NK-92 (cell line): Measurements from ENCODE around the gene NSUN4.
"Not testable (repeated sequence)": the region's sequence is repeated elsewhere in the genome, so short reads cannot be mapped to it uniquely, and the experiment has no call there.

Experiments
- DNase-seq: peaks from one replicate; lab custom pipeline; 2025; ENCODE audit not compliant: unreplicated experiment; lab: John Stamatoyannopoulos, UW

The NSUN4 gene

DNA sequence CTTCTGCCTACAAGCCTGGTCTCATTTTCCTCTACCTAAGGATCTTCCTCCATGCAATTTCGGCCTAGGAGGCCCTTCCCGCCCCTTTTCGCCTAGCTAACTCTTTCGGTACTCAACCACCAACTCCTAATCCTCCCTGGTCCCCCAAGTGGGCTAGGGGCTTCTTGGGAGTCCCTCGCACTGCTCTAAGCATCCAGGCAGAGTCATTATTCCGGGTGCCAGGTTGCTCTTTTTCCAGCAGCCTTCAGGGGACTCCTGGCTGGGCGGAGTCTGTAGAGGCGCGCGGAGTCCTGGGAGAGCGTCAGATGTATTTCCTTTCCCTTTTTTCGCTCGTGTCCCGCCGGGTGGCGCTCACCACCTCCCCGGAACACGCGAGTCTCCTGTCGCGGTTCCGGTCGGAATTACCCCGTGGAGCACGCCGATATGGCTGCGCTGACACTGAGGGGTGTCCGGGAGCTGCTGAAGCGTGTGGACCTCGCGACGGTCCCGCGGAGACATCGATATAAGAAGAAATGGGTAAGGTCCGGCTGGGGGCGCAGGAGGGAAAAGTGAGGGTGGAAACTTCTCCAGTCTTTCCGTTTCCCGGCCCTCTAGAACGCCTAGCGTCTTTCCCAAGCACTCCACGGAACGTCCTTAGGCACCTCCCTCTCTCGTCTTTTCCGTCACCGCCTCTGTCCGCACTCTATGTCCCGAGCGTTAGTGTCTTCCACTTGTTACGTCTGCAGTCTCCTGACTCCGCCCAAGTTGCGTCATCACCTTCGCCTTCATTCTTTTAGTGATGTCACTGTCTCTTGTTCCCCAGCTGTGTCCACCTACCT is at the start of gene NSUN4:
NSUN4 (plus strand) TSS at position 404 of the 818 bp plus-strand sequence; CDS start at position 424, 20 bp downstream.
- DNase-seq, result no peak

DNA sequence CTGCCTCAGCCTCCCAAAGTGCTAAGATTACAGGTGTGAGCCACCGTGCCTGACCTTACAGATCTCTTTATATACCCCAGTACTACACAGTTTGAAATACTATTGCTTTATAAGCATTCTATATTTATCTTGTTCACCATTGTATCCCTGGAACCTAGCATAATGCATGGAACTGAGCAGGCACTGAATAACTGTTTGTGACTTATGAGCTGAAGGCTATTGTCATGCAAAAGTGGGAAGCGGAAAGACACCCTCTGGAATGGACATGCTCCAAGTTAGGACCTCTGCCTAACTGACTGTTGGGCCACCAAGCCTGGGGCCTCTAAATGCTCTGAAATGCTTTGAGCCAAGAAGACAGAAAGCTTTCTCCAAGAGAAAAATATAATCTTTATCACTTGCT is 45.3 kb upstream of the NSUN4 start:
- no peak for DNase-seq

DNA sequence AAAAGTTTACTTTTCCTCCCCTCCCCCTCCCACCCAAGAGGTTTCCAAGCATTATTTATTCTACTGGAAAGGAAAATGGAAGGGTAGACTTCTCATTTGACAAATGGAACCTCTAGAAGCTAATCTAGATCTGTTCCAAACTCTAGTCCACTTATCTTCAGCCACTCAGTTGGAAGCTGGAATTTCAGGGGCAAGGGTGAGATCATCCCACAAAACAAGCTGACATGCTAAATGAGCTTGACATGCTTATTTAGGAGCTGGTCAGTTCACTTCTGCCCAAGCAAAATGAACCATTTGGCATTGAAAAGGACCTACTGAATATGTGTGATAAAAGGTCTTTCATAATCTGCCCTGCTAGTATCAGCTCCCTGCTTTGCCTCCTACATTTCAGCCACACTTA is 42.2 kb upstream of the NSUN4 start:
- DNase-seq, result no peak

DNA sequence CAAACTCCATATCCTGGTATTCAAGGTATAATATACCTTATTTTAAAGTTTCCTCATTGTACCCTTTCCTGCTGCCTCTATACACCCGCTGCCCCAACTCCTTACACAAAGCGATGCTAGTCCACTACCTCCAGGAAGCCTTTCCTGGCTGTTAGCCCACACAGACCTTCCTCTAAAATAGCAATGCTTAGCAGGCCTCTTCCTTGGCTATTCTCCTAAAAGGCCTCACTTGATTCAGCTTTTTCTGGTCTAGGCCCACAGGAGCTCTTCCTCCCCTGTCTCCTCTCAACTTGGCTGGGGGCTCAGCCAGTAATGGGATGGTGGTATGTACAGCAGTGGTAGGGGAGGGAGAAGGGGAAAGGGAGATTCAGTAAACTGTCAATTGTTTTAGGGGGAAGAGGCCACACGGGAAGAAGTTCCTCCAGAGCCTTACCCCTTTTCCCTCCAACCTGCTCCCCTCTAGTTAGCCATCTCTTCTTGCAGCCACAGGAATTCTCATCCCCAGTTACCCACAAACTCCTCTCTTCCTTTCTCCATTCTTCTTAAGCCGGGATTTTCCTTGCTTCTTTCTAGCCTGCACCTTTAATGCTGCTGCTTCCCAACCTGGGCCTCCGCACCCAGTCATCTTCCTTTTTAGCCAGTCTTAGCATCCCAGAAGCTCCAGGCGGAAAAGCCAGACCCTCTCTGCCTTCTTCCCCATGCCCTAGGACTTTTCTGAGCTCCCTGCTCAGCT is 39.8 kb upstream of the NSUN4 start:
- no peak for DNase-seq

DNA sequence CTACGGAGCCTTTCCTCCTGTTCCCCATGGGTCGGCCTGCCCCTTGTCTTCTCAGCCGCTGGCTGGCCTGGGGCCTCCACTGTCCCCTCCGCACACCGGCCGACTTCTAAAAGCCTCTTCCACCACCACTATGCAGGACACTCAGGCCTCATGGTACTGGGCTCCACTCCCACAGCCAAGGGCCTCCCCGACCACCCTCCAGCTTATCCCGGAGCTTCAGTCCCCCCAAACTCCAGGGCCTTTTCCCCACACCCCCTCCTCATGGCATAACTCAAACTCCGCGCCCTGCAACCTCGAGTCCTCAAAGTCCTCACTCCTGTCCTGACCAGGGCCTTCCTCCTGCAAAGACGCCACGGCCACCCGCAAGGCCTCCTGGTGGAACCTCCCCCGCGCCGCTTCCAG is 39.2 kb upstream of the NSUN4 start:
- no peak for DNase-seq

DNA sequence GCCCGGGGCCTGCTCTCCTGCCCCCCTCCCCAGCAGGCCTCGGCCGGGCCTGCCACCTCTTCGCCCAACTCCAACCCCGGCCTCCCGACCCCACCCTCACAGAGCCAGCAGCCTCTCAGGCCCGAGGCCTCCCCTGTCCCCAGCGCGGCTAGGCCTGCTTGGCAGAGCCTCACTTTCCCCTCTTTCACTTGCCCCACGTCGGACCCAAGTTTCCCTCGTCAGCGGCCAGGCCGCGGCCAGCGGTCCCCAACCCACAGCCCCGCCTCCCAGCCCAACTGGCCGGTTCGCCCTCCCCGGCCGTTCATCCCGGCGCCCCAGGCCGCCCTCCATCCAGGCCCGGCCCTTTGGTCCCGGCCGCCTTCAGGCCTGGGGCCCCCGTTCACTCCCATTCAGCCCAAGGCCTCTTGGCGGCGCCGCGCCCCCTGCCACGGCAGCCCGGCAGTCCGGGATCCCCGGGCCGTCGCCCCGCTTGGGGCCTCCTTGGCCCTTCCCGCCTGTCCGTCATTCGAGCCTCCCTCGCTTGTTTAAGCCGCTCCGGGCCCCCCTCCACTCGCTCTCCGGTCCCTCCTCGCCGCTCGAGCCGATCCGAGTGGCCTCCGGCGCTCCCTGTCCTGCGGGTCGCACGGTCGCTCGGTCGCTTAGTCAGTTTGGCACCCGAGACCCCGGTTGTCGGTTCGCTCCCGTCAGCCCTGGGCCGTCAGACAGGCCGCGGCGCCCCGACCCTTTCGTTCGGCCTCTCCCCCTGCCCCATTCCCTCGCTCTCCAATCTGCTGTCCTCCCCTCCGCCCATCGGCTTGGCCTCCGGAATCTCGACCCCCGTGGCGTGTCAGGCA is 38.6 kb upstream of the NSUN4 start:
- no peak for DNase-seq

DNA sequence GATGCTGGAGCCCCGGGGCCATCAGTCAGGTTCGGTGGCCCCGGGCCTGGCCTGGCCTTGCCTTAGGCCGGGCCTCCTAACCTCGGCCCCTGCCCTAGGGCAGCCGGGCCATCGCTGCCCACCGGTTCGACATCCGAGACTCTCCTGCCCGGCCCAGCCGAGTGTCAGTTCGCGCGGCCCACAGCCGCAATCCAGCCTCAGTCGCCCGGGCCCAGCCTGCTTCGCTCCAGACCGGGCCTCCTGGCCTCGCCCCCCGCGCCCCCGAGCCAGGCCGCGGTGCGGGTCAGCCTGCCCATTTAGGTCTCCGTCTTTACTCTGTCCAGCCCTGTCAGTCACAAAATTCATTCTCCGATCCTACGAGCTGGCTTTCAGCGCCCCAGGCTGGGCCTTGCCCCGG is 38.0 kb upstream of the NSUN4 start:
- no peak for DNase-seq

DNA sequence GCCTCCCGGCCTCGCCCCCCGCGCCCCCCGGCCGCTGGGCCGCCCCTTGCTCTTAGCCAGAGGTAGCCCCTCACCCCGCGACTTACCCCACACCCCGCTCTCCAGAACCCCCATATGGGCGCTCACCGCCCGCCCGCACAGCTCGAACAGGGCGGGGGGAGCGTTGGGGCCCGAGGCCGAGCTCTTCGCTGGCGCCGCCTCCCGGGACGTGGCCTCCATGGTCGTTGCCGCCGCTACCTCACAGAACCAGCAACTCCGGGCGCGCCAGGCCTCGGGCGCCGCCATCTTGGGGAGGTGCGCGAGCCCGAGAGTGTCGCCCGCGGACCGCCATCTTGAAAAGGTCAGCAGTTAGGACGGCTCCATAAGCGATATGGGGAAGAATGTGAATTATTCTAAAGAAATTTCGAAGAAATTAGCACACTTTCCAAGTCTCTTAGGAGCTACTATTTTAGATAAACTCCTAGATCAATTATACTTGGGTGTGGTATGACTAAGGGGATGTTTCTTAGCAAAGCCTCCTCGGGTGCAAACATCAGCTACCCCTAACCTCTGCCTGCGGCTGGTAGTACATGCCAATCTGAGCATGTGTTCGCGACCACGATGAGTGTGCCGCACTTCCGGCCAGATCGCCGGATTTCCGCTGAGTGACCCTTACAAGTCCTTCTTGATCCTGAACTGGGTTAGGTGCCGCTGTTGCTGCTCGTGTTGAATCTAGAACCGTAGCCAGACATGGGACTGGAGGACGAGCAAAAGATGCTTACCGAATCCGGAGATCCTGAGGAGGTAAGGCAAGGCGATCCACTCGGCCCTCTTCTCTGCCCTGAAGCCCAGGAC is 37.4 kb upstream of the NSUN4 start, which contains the start of the genes LRRC41 and UQCRH:
LRRC41 (minus strand) TSS at position 579 of the 834 bp plus-strand sequence; CDS start at position 285, 294 bp downstream.
UQCRH (plus strand) TSS at position 661 of the 834 bp plus-strand sequence; CDS start at position 730, 69 bp downstream.
- peak; percentile 44 for DNase-seq

DNA sequence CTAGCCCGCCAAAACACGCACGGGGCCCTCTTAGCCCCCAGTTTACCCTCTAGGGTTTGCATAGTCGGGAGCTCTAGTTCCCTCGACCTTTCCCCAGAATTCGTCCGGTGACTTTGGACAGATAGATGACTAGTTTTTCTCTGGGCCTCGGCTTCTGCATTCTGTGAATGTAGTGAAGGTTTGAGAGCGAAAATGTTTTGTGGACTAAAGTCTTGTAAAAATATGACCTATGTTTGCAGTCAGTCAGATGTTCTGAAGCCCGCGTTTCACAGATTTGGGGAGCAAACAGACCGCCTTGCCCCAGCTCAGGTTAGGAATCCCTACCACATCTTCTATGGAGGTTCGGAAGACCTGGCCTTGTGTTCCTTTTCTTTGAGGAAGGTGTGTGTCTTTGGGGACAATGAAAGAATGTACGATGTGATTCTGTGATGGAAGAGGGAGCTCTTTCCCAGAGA is 36.7 kb upstream of the NSUN4 start:
- DNase-seq, result no peak

DNA sequence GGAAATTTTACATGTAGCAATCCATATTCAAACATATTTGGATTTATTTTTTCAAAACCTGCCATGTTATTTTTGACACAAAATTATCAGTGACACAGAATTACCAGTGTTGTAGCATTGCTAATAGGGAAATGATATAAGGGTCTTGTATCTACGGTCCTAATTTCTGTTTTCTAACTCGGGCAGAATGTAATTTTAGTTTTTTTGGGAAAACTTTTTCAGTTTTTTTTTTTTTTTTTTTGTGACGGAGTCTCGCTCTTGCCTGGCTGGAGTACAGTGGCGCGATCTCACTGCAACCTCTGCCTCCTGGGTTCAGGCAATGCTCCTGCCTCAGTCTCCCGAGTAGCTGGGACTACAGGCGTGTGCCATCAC is 34.5 kb upstream of the NSUN4 start:
- no peak for DNase-seq

DNA sequence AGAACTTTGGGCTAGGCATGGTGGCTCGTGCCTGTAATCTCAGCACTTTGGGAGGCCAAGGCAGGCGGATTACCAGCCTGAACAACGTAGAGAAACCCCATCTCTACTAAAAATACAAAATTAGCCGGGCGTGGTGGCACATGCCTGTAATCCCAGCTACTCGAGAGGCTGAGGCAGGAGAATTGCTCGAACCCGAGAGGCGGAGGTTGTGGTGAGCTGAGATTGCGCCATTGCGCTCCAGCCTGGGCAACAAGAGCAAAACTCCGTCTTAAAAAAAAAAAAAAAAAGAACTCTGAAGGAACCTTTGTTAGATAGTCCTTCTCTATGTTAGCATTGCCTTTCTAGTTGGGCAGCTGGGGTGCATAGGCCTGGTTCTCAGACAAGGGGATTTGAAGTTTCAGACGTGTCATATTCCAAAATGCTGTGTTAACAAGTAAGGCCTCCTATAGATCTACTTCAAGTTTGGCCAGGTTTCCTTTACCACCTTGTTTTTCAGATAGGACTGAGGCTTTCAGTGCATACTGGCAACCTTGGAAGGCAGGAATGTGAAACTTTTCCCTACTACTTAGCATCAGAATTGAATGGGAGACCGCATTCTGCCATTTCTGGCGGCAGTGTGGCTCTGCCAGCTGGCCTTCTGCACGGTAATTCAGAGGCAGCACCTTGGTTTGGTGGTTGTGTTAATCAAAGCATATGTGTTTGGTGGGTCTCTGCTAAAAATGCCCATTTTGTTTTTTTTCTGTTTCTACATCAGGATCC is 31.0 kb upstream of the NSUN4 start:
- no peak for DNase-seq

DNA sequence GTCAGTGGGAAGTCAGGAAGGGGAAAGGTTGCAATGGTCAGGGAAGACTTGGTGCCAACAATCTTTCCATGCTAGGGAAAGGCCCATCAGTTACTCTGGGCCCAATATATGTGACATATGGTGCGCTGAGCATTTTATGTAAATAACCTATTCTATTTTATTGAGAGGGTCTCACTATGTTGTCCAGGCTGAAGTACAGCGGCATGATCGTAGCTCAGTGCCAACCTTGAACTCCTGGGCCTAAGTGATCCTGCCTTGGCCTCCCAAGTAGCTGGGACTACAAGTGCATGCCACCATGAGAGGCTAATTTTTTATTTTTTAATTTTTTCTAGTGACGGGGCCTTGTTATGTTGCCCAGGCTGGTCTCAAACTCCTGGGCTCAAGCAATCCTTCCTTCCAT is 30.3 kb upstream of the NSUN4 start:
- no peak for DNase-seq

DNA sequence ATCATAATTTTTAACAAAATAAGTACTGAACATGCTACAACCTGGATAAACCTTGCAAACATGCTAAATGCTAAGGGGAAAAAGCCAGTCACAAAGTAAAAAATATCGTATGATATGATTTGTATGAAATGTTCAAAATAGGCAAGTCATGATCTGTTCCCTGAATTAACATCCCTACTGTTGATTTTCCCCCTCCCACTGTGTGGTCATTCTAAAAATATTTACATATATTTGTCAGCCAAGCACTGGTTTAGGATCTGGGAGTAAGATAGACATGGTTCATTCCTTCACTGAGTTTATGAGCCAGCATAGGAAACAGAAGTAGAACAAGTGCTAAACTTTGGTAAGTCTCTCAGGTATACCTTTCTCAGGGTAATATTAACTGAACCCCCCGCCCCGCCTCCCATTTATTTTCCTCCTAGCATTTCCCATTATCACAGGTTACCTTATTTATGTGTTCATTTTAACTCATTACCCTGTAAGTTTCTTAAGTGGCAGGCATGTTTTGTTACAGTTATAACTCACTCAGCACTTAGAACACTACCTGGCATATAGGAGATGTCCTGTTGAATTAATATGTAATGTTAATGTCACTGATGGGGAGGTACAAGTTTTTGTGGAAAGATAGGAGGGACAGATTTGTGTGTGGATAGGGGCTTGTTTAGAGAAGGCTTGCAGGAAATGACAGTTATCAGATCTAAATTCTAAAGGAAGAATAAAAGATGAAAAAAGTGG is 24.8 kb upstream of the NSUN4 start:
- no peak for DNase-seq

DNA sequence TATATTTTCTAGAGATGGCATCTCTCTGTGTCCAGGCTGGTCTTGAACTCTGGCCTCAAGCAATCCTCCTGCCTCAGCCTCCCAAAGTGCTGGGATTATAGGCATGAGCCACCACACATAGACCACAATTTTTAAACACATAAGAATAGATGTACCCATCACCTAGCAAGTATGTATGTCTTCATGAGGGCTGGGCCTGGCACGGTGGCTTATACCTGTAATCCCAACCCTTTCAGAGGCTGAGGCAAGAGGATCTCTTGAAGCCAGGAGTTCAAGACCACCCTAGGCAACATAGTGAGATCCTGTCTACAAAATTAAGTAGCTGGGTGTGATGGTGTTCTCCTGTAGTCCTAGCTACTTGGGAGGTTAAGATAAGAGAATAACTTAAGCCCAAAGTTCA is 23.3 kb upstream of the NSUN4 start:
- no peak for DNase-seq

DNA sequence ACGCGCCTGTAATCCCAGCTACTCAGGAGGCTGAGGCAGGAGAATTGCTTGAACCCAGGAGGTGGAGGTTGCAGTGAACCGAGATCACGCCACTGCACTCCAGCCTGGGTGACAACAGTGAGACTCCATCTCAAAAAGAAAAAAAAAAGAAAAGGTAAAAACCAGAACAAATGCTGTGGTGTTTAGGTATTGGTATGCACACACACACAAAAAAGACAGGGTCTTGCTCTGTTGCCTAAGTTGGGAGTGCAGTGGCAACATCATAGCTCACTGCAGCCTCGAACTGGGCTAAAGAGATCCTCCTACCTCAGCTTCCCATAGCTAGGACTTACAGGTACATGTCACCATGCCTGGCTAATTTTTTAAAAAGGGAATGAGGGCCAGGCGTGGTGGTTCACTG is 21.3 kb upstream of the NSUN4 start:
- DNase-seq, result not testable (repeated sequence)

DNA sequence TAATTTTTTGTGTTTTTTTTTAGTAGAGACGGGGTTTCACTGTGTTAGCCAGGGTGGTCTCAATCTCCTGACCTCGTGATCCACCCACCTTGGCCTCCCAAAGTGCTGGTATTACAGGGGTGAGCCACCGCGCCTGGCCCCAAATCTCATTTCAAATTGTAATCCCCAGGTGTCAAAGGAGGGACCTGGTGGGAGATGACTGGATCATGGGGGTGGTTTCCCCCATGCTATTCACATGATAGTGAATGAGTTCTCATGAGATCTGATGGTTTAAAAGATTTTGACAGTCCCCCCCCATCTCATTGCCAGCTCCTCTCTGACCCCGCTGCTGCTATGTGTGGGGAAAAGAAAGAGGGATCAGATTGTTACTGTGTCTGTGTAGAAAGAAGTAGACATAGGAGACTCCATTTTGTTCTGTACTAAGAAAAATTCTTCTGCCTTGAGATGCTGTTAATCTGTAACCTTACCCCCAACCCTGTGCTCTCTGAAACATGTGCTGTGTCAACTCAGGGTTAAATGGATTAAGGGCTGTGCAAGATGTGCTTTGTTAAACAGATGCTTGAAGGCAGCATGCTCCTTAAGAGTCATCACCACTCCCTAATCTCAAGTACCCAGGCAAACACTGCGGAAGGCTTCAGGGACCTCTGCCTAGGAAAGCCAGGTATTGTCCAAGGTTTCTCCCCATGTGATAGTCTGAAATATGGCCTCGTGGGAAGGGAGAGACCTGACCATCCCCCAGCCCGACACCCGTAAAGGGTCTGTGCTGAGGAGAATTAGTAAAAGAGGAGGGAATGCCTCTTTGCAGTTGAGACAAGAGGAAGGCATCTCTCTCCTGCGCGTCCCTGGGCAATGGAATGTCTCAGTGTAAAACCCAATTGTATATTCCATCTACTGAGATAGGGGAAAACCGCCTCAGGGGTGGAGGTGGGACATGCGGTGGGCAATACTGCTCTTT is 20.4 kb upstream of the NSUN4 start:
- DNase-seq, result not testable (repeated sequence)

DNA sequence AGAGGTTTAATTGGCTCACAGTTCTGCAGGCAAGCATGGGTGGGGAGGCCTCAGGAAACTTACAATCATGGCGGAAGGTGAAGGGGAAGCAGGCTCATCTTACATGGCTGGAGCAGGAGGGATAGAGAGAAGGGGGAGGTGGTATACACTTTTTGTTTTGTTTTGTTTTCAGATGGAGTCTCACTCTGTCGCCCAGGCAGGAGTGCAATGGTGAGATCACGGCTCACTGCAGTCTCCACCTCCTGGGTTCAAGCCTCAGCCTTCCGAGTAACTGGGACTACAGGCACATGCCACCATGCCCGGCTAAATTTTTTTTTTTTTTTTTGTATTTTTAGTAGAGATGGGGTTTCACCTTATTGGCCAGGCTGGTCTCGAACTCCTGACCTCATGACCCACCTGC is 18.4 kb upstream of the NSUN4 start:
- DNase-seq, result not testable (repeated sequence)
